Measurements from ENCODE around the gene C16orf87. TPM values are rescaled to one million over a fixed set of nuclear protein-coding genes. Genes with fewer than 3 reads are reported as not detected.

The C16orf87 gene
- total and polyA plus RNA-seq, 9 of the 15 experiments (the other 6 are each of a cell fraction or from before 2014, with no cell fraction given) = 7.8 to 16.7 (median 10.5) TPM

DNA sequence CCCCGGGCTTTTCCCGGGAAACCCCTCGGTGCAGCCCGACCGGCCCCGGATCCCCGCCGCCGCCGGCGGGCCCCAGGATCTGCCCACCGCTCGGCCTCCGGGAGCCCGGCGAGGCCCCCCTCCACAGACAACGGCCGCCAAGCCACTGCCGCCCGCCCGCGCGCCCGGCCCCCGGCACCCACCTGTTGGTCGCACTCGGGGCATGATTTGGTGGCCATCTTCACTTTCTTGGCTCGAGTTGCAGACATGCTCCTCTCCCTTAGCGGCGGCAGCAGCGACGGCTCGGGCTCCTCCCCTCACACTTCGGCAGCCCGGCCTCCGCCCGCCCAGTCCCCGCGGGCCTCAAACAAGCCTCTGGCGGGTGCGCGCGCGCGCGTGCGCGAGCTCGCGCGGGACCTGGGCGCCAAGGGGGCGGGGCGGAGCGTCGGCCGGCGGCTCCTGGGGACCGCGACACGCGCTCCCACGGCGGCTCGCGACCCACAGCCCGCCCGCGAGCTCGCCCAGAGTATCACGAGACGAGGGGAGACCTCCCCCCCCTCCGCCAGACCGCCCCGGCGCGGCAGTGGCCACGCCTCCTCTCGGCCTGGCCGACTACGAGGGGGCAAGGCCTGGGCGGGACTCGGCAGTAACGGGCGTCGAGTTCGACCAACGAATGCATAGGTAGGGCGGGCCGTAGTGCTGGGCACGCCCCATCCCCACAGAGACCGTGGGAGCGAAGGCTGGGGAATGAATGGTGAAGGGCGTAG lies at the start of gene C16orf87 (continued):
- TF ChIP-seq, protein P1, sequence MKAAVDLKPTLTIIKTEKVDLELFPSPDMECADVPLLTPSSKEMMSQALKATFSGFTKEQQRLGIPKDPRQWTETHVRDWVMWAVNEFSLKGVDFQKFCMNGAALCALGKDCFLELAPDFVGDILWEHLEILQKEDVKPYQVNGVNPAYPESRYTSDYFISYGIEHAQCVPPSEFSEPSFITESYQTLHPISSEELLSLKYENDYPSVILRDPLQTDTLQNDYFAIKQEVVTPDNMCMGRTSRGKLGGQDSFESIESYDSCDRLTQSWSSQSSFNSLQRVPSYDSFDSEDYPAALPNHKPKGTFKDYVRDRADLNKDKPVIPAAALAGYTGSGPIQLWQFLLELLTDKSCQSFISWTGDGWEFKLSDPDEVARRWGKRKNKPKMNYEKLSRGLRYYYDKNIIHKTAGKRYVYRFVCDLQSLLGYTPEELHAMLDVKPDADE (conservative IDR thresholded peaks at IDR 0.05; ENCODE audit: control insufficient read depth, low read depth, low read length) = peak; percentile 62
- TF ChIP-seq BRF2 (IDR thresholded peaks at IDR 0.05; ENCODE audit: borderline replicate concordance, insufficient read depth, insufficient read length) (no peak), STAT6 (CRISPR knock-in tag; IDR thresholded peaks at IDR 0.05) (no peak), E2F5 (CRISPR knock-in tag; IDR thresholded peaks at IDR 0.05) (no peak), PCBP2 (IDR thresholded peaks at IDR 0.05; ENCODE audit: low read depth, low read length, poor library complexity, severe bottlenecking) (no peak), POLR2H (tag; IDR thresholded peaks at IDR 0.05; ENCODE audit: low read depth) (no peak), MTF1 (CRISPR knock-in tag; IDR thresholded peaks at IDR 0.05; ENCODE audit: borderline replicate concordance) (no peak), ZNF175 (CRISPR knock-in tag; IDR thresholded peaks at IDR 0.05; ENCODE audit: low read depth) (no peak)
- TF ChIP-seq, protein P2, sequence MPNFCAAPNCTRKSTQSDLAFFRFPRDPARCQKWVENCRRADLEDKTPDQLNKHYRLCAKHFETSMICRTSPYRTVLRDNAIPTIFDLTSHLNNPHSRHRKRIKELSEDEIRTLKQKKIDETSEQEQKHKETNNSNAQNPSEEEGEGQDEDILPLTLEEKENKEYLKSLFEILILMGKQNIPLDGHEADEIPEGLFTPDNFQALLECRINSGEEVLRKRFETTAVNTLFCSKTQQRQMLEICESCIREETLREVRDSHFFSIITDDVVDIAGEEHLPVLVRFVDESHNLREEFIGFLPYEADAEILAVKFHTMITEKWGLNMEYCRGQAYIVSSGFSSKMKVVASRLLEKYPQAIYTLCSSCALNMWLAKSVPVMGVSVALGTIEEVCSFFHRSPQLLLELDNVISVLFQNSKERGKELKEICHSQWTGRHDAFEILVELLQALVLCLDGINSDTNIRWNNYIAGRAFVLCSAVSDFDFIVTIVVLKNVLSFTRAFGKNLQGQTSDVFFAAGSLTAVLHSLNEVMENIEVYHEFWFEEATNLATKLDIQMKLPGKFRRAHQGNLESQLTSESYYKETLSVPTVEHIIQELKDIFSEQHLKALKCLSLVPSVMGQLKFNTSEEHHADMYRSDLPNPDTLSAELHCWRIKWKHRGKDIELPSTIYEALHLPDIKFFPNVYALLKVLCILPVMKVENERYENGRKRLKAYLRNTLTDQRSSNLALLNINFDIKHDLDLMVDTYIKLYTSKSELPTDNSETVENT (CRISPR knock-in tag; IDR thresholded peaks at IDR 0.05) = 0 out of 2 replicates have a peak, but pooled peaks have one; percentile 62
- TF ChIP-seq, protein P3, sequence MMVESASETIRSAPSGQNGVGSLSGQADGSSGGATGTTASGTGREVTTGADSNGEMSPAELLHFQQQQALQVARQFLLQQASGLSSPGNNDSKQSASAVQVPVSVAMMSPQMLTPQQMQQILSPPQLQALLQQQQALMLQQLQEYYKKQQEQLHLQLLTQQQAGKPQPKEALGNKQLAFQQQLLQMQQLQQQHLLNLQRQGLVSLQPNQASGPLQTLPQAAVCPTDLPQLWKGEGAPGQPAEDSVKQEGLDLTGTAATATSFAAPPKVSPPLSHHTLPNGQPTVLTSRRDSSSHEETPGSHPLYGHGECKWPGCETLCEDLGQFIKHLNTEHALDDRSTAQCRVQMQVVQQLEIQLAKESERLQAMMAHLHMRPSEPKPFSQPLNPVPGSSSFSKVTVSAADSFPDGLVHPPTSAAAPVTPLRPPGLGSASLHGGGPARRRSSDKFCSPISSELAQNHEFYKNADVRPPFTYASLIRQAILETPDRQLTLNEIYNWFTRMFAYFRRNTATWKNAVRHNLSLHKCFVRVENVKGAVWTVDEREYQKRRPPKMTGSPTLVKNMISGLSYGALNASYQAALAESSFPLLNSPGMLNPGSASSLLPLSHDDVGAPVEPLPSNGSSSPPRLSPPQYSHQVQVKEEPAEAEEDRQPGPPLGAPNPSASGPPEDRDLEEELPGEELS (CRISPR knock-in tag; IDR thresholded peaks at IDR 0.05; ENCODE audit: borderline replicate concordance) = no peak
